ENCODE data around the gene SCNN1B.
"Not testable (repeated sequence)": the region's sequence is repeated elsewhere in the genome, so short reads cannot be mapped to it uniquely, and the experiment has no call there.

The SCNN1B gene

DNA sequence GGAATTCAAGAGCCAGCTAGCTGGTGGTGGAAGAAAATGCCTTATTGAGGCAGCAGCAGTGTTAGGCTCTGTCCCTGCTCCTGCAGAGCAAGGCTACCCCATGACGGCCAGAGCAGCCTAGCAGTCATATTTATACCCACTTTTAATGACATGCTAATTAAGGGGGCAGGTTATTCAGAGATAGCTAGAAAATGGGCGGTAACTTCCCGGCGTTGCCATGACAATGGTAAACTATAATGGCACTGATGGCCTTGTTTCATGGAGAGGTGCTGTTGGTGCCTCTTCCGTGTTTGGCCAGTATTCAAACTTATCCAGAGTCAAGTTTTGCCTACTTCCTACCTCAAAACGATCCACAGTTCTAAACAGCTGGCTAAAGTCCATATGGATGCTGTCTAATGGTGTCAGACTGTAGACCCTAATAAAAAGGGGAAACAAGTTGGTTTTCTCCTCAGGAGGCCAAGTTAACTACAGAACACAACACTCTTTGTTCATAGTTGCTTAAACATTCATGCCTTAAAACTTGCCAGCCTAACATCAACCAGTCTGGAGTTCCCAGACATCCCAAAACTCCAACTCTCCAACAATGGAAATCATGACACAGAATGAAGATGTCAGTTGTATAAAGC is 3.7 kb upstream of the SCNN1B start:
- Histone ChIP-seq H3K79me2 (no peaks in the 10 kb centered on the region), H3K27me3 (ENCODE audit: control insufficient read depth, insufficient read depth, low read length) (peaks cover 7% of the 10 kb centered on the region), H3K27ac (no peak overlapping the region), H3K4me2 (ENCODE audit: low read length) (no peak overlapping the region), H3K4me1 (no peaks in the 10 kb centered on the region), H3K9ac (no peak overlapping the region), H3K9me3 (ENCODE audit: control insufficient read depth, low read length) (no peaks in the 10 kb centered on the region), H3K36me3 (ENCODE audit: control insufficient read depth, insufficient read depth, low read length) (no peaks in the 10 kb centered on the region), H3K4me3 (ENCODE audit: low read depth, low read length) (no peak overlapping the region), H2AFZ (no peak overlapping the region)
- TF ChIP-seq, protein P1, sequence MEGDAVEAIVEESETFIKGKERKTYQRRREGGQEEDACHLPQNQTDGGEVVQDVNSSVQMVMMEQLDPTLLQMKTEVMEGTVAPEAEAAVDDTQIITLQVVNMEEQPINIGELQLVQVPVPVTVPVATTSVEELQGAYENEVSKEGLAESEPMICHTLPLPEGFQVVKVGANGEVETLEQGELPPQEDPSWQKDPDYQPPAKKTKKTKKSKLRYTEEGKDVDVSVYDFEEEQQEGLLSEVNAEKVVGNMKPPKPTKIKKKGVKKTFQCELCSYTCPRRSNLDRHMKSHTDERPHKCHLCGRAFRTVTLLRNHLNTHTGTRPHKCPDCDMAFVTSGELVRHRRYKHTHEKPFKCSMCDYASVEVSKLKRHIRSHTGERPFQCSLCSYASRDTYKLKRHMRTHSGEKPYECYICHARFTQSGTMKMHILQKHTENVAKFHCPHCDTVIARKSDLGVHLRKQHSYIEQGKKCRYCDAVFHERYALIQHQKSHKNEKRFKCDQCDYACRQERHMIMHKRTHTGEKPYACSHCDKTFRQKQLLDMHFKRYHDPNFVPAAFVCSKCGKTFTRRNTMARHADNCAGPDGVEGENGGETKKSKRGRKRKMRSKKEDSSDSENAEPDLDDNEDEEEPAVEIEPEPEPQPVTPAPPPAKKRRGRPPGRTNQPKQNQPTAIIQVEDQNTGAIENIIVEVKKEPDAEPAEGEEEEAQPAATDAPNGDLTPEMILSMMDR (IDR thresholded peaks at IDR 0.05): no peak

DNA sequence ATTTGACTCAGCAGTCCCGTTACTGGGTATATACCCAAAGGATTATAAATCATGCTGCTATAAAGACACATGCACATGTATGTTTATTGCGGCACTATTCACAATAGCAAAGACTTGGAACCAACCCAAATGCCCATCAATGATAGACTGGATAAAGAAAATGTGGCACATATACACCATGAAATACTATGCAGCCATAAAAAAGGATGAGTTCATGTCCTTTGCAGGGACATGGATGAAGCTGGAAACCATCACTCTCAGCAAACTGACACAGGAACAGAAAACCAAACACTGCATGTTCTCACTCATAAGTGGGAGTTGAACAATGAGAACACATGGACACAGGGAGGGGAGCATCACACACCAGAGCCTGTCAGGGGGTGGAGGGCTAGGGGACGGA is 2.3 kb upstream of the SCNN1B start:
- not testable (repeated sequence) for H3K4me3 ChIP-seq (ENCODE audit: low read depth, low read length); H3K27me3 ChIP-seq (ENCODE audit: control insufficient read depth, insufficient read depth, low read length); H3K36me3 ChIP-seq (ENCODE audit: control insufficient read depth, insufficient read depth, low read length); H3K9me3 ChIP-seq (ENCODE audit: control insufficient read depth, low read length); H3K27ac ChIP-seq; H3K9ac ChIP-seq; H3K4me2 ChIP-seq (ENCODE audit: low read length); H3K79me2 ChIP-seq; H2AFZ ChIP-seq; H3K4me1 ChIP-seq

DNA sequence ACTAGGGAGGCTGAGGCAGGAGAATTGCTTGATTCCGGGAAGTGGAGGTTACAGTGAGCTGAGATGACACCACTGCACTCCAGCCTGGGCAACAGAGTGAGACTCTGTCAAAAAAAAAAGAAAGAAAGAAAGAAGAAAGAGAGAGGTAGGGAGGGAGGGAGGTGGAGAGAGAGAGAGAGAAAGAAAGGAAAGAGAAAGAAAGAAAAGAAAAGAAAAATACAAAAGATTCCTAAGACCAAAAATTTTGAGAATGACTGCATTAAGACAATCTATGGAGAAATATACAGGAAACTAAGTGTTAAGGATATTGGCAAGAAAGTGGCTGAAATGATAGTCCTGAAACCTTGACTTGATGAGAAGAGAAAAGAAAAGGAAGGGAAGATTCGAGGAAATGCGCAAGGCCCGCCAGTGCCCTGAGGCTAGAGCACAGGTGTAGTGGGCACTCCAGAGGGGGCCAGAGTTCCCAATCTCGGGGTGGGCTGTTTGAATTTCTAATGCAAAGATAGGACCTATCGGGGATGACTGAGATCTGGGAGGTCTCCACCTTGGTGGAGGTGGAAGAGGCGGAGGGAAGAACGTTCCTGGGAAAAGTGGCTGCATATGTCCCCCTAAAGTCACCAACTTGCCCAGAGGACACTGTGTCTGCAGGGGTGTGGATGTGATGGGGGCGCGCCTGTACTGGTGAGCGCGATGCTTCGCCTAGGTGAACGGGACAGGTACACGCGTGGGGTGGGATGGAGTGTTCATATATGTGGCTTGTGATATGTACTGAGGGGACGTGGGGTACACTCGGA is 654 bp upstream of the SCNN1B start:
- peaks cover 7% of the 10 kb centered on the region for H3K27me3 ChIP-seq (ENCODE audit: control insufficient read depth, insufficient read depth, low read length)
- TF ChIP-seq, protein P1 (IDR thresholded peaks at IDR 0.05): no peak
- H3K27ac ChIP-seq: no peak overlapping the region

DNA sequence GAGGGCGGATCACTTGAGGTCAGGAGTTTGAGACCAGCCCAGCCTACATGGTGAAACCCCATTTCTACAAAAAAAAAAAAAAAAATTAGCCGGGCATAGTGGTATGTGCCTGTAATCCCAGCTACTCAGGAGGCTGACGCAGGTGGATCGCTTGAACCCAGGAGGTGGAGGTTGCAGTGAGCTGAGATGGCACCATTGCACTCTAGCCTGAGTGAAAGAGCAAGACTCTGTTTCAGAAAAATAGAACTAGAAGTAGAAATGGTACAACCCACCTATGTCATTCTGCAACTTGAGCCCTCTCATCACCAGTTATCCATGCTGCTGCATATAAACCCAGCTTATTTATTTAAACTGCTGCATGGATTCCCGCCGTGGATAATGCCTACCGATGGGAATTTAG is 1.6 kb downstream of the SCNN1B start:
- Histone ChIP-seq H3K36me3 (ENCODE audit: control insufficient read depth, insufficient read depth, low read length) (no peaks in the 10 kb centered on the region), H3K4me1 (no peaks in the 10 kb centered on the region), H3K4me2 (ENCODE audit: low read length) (no peak overlapping the region), H3K9me3 (ENCODE audit: control insufficient read depth, low read length) (no peaks in the 10 kb centered on the region), H3K27me3 (ENCODE audit: control insufficient read depth, insufficient read depth, low read length) (peaks cover 7% of the 10 kb centered on the region), H3K9ac (no peak overlapping the region), H3K79me2 (no peaks in the 10 kb centered on the region), H3K4me3 (ENCODE audit: low read depth, low read length) (no peak overlapping the region), H2AFZ (no peak overlapping the region), H3K27ac (no peak overlapping the region)
- TF ChIP-seq, protein P1 (IDR thresholded peaks at IDR 0.05): no peak

More for the DNA sequence above, 654 bp upstream of the SCNN1B start:
- H3K4me2 ChIP-seq (ENCODE audit: low read length): peak overlapping the region; percentile 49
- H3K79me2 ChIP-seq: no peaks in the 10 kb centered on the region
- no peaks in the 10 kb centered on the region for H3K4me1 ChIP-seq
- H3K9ac ChIP-seq: no peak overlapping the region
- no peaks in the 10 kb centered on the region for H3K36me3 ChIP-seq (ENCODE audit: control insufficient read depth, insufficient read depth, low read length)
- H3K4me3 ChIP-seq (ENCODE audit: low read depth, low read length): no peak overlapping the region
- H2AFZ ChIP-seq: no peak overlapping the region
- no peaks in the 10 kb centered on the region for H3K9me3 ChIP-seq (ENCODE audit: control insufficient read depth, low read length)

DNA sequence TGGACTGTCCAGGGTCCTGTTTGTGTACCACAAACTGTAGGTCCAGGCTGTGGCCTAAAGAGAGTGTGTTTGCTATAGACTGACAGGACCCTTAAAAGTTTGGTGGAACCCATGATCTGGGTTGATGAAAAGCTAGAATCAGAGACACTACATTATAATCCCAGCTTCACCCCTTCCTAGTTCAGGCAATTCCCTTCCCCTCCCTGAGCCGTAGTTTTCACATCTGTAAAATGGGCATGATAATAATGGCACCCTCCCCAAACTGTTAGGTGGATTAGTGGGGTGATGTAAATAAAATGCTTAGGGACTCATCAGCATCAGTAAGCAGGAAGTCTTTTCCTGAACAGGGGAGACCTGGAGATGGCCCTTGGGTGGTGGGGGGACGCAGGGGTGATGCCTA is 2.5 kb downstream of the SCNN1B start:
- Histone ChIP-seq H3K27ac (no peak overlapping the region), H3K27me3 (ENCODE audit: control insufficient read depth, insufficient read depth, low read length) (peaks cover 7% of the 10 kb centered on the region), H3K36me3 (ENCODE audit: control insufficient read depth, insufficient read depth, low read length) (no peaks in the 10 kb centered on the region), H3K4me3 (ENCODE audit: low read depth, low read length) (no peak overlapping the region), H3K4me2 (ENCODE audit: low read length) (no peak overlapping the region), H3K4me1 (no peaks in the 10 kb centered on the region), H3K9me3 (ENCODE audit: control insufficient read depth, low read length) (no peaks in the 10 kb centered on the region), H3K9ac (no peak overlapping the region), H3K79me2 (no peaks in the 10 kb centered on the region), H2AFZ (no peak overlapping the region)
- TF ChIP-seq, protein P1 (IDR thresholded peaks at IDR 0.05): no peak
